VCaP (cell line): Measurements from ENCODE around the gene HOMER2.
A peak's percentile ranks its signal among the peaks of the same experiment; 100 is the strongest.

Experiments used
- H3K27ac ChIP-seq: fragments of 450-650 bp; 2 replicates; pipeline ENCODE4 v1.5.1; 2017
- CTCF ChIP-seq: fragments of 450-650 bp; conservative IDR thresholded peaks from 2 replicates; pipeline ENCODE4 v1.5.1; 2017; ENCODE audit warnings: mild to moderate bottlenecking, moderate library complexity

Gene HOMER2

GRCh38 chr15:82907350-82907749 lies 45.2 kb downstream of the HOMER2 start:
- TF ChIP-seq CTCF = no peak
- H3K27ac ChIP-seq = no peak overlapping the region

- no peak for TF ChIP-seq CTCF
- H3K27ac ChIP-seq = no peak overlapping the region; the same call in 1 of the 2 replicates
These were observed 47.9 kb downstream of the HOMER2 start for GRCh38 chr15:82904574-82904973.

- TF ChIP-seq CTCF = no peak
- peak overlapping the region; percentile 90 for H3K27ac ChIP-seq
These were observed 49.0 kb downstream of the HOMER2 start for GRCh38 chr15:82903511-82903910.

GRCh38 chr15:82901114-82901805 lies 51.3 kb downstream of the HOMER2 start:
- H3K27ac ChIP-seq = peak overlapping the region; percentile 90
- TF ChIP-seq CTCF = no peak

- TF ChIP-seq CTCF = no peak
- H3K27ac ChIP-seq = peak overlapping the region; percentile 90
These were observed 51.9 kb downstream of the HOMER2 start for GRCh38 chr15:82900511-82901060.

GRCh38 chr15:82898961-82899360 lies 53.6 kb downstream of the HOMER2 start:
- H3K27ac ChIP-seq = peak overlapping the region; percentile 90
- no peak for TF ChIP-seq CTCF

GRCh38 chr15:82895983-82896382 lies 56.5 kb downstream of the HOMER2 start:
- no peak for TF ChIP-seq CTCF
- no peak overlapping the region for H3K27ac ChIP-seq
